Measurements from ENCODE around the gene SLC7A10. TPM values are rescaled to one million over a fixed set of nuclear protein-coding genes. Genes with fewer than 3 reads are reported as not detected.

The SLC7A10 gene
- total RNA-seq, 1 experiment from 2014 or later = 2.9 TPM

DNA sequence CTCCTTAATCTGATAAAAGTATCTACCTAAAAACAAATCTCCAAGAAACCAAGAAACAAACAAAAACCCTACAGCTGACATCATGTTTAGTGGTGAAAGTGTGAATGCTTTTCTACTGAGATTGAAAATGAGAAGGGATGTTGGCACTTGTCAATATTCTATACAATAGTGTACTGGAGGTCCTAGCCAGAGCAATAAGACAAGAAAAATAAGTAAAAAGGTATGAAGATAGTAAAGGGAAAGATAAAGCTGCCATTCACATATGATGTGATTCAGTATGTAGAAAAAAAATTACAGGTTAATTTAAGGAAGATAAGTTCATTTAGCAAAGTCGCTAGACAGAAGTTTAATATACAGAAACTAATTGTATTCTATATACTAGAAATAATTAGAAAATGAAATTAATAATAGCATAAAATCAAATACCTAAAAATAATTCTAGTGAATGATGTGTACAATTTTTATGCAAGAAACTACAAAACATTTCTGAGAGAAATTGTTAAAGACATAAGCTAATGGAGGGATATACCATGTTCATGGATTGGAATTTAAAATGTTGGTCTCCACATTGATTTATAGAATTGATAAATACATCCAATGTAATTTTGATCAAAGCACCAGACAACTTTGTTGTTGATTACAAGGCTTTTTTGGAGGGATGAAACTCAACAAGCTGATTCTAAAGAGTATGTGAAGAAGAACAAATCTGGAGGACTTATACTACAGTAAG, 2.4 kb upstream of the SLC7A10 start:
- H3K27ac ChIP-seq (ENCODE audit: insufficient read length, low read depth, low read length) = no peak overlapping the region
- H3K4ac ChIP-seq (ENCODE audit: low read depth, low read length) = no peak overlapping the region
- no peak overlapping the region for H4K8ac ChIP-seq (replicated peaks; ENCODE audit: insufficient read length, low read depth, low read length)
- no peak overlapping the region for H2AFZ ChIP-seq (ENCODE audit: low read length)
- H3K56ac ChIP-seq (ENCODE audit: insufficient read length, low read depth, low read length) = no peak overlapping the region
- no CpG with 5 or more reads among the region's 1 CpG for WGBS (ENCODE audit: extremely low coverage, insufficient read length, low lambda C conversion rate)
- H3K18ac ChIP-seq (ENCODE audit: insufficient read length, low read depth, low read length) = no peak overlapping the region
- Mint-ChIP-seq H3K27ac (no peak overlapping the region), H3K4me1 (peaks cover 8 to 10% of the 10 kb centered on the region in 2 experiments; a peak in 3 of 4 replicates), H3K9me3 (peaks cover 23 to 24% of the 10 kb centered on the region in 2 experiments), H3K36me3 (ENCODE audit: insufficient read depth in 1 of 3, low read depth in 3 of 3) (peaks cover 6 to 17% (median 7%) of the 10 kb centered on the region in 3 experiments; a peak in 5 of 7 replicates), H3K27me3 (ENCODE audit: low read depth) (peaks cover 63% of the 10 kb centered on the region), H3K4me3 (no peak overlapping the region)
- no peak overlapping the region for H3K23ac ChIP-seq (ENCODE audit: insufficient read length, low read depth, low read length)
- H3K4me1 ChIP-seq (ENCODE audit: insufficient read depth, low read length) = no peaks in the 10 kb centered on the region
- H2BK120ac ChIP-seq (ENCODE audit: low read depth, low read length, poor library complexity, severe bottlenecking) = no peak overlapping the region
- TF ChIP-seq, protein P1, sequence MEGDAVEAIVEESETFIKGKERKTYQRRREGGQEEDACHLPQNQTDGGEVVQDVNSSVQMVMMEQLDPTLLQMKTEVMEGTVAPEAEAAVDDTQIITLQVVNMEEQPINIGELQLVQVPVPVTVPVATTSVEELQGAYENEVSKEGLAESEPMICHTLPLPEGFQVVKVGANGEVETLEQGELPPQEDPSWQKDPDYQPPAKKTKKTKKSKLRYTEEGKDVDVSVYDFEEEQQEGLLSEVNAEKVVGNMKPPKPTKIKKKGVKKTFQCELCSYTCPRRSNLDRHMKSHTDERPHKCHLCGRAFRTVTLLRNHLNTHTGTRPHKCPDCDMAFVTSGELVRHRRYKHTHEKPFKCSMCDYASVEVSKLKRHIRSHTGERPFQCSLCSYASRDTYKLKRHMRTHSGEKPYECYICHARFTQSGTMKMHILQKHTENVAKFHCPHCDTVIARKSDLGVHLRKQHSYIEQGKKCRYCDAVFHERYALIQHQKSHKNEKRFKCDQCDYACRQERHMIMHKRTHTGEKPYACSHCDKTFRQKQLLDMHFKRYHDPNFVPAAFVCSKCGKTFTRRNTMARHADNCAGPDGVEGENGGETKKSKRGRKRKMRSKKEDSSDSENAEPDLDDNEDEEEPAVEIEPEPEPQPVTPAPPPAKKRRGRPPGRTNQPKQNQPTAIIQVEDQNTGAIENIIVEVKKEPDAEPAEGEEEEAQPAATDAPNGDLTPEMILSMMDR (conservative IDR thresholded peaks at IDR 0.05) = no peak
- H4K20me1 ChIP-seq (ENCODE audit: control insufficient read depth, insufficient read depth, insufficient read length) = no peaks in the 10 kb centered on the region
- H4K91ac ChIP-seq (ENCODE audit: insufficient read length, low read depth, low read length) = no peak overlapping the region
- H3K4me2 ChIP-seq (ENCODE audit: insufficient read depth, insufficient read length, low read length) = no peak overlapping the region
- no peak overlapping the region for H2AK5ac ChIP-seq (ENCODE audit: insufficient read length, low read length)
- no peak overlapping the region for H4K5ac ChIP-seq (ENCODE audit: insufficient read length, low read depth, low read length)
- no peaks in the 10 kb centered on the region for H3K79me1 ChIP-seq (ENCODE audit: insufficient read depth, low read depth, low read length, poor library complexity, severe bottlenecking)
- H3K9me3 ChIP-seq (ENCODE audit: control insufficient read depth, low read depth, low read length) = no peaks in the 10 kb centered on the region
- no peak overlapping the region for H2BK5ac ChIP-seq (ENCODE audit: insufficient read length, low read length)
- peaks cover 17% of the 10 kb centered on the region; the same call in 1 of the 2 replicates for H3K27me3 ChIP-seq (ENCODE audit: insufficient read depth, low read length)
- no peak overlapping the region for H2BK20ac ChIP-seq (ENCODE audit: low read depth, low read length, poor library complexity, severe bottlenecking)
- H3K79me2 ChIP-seq (ENCODE audit: insufficient read depth, low read length) = no peaks in the 10 kb centered on the region
- peaks cover 10% of the 10 kb centered on the region for H3K23me2 ChIP-seq (ENCODE audit: insufficient read length, low read depth, low read length, poor library complexity, severe bottlenecking)
- no peak overlapping the region for H3K9ac ChIP-seq (ENCODE audit: extremely low read depth, insufficient read length, low read length)
- no peak overlapping the region for H2BK12ac ChIP-seq (ENCODE audit: insufficient read length, low read depth, low read length)
- H3K14ac ChIP-seq (ENCODE audit: insufficient read depth, low read length) = no peak overlapping the region
- H3T11ph ChIP-seq (ENCODE audit: low read length) = no peak overlapping the region
- H2BK15ac ChIP-seq (ENCODE audit: low read depth, low read length) = no peak overlapping the region
- no peak for DNase-seq
